Body of pancreas (tissue), 4 donors: ENCODE results near the gene STAB1. TPM values are rescaled to one million over a fixed set of nuclear protein-coding genes. Genes with fewer than 3 reads are reported as not detected.

Experiments used
- ATAC-seq: fragments of 150-250 bp; one replicate; pipeline ENCODE4 v1.9.1; 2016
- DNase-seq, 4 donors: peaks; one replicate each; pipeline ENCODE4 v3.0.0-alpha.2; 2019
- H3K27ac ChIP-seq, 4 donors: fragments of 200-600 bp; sonication (generic); 1 replicate in 3 of 4; 2 replicates in 1 of 4; pipeline versions ENCODE4 v1.5.1 to v1.6.1; 2016 to 2019; ENCODE audit warnings: mild to moderate bottlenecking in 1 of 4, mixed read lengths in 1 of 4, moderate library complexity in 1 of 4
- H3K27me3 ChIP-seq, 2 donors: fragments of 200-600 bp; sonication (generic); one replicate each; pipeline ENCODE4 v1.6.0; 2016; ENCODE audit warnings: mild to moderate bottlenecking in 1 of 2
- H3K36me3 ChIP-seq, 2 donors: fragments of 200-600 bp; sonication (generic); replicated peaks in 1 of 2; 2 replicates each; pipeline ENCODE4 v1.5.1; 2016; ENCODE audit warnings: low read depth in 2 of 2; ENCODE audit not compliant: insufficient read depth in 1 of 2
- H3K4me1 ChIP-seq: fragments of 200-600 bp; sonication (generic); one replicate; pipeline ENCODE4 v1.6.0; 2016
- H3K4me3 ChIP-seq, 2 donors: fragments of 200-600 bp; sonication (generic); 1 replicate in 1 of 2; 2 replicates in 1 of 2; pipeline ENCODE4 v1.5.1; 2016 to 2019
- H3K9me3 ChIP-seq, 3 donors: fragments of 200-600 bp; sonication (generic); 1 replicate in 2 of 3; 2 replicates in 1 of 3; pipeline ENCODE4 v1.5.1; 2016
- POLR2A ChIP-seq, 3 donors: fragments of 450-650 bp; IDR thresholded peaks; one replicate each; pipeline ENCODE4 v1.6.1; 2016; ENCODE audit warnings: antibody characterized with exemption in 3 of 3, mild to moderate bottlenecking in 2 of 3
- WGBS, 2 donors: methylation state at CpG; one replicate each; pipeline ENCODE4 v1.1.5; 2017; 5-methylcytosine and 5-hydroxymethylcytosine counted together
- intact Hi-C: fragments of 100-400 bp; cut with DNase I; formaldehyde crosslinking; loops from one replicate; pipeline ENCODE4 v1.15.1; 2023
- total RNA-seq, 2 donors: library from RNA; depleted of rRNA; stranded (reverse); fragments of >200 nt; gene quantifications; one replicate each; pipeline ENCODE4 v1.1.0, GENCODE V29; 2016
- TF ChIP-seq, protein P1 (sequence below), 7 experiments: fragments of 450-650 bp in 4 of 7; fragments of 200-600 bp in 3 of 7; sonication (generic) in 3 of 7; IDR thresholded peaks; one replicate each; pipeline ENCODE4 v1.5.1; 2016 to 2019; ENCODE audit warnings: antibody characterized with exemption in 7 of 7

STAB1 gene
- total RNA-seq, 2 donors from 2014 or later = 50.4 to 55.3 TPM

DNA sequence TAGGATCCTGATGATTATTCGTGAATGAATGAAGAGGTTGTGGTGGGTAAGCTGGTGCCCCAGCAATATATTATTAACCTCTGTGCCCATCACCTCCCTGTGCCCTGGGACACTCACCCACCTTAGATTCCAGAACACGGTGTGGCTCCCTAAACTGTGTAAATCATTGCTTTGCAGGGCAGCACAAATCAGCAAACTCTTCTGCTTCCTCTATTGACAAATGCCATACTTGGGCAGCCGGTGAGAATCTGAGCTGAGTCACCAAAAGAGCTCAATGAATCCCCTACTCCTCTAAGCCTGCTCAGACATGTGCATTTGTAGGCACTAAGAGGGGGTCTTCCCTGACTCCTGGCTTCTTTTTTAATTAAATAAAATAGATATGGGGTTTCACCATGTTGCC lies 57.0 kb downstream of the STAB1 start:
- TF ChIP-seq POLR2A (IDR thresholded peaks at IDR 0.05) = no peak
- TF ChIP-seq, protein P1, sequence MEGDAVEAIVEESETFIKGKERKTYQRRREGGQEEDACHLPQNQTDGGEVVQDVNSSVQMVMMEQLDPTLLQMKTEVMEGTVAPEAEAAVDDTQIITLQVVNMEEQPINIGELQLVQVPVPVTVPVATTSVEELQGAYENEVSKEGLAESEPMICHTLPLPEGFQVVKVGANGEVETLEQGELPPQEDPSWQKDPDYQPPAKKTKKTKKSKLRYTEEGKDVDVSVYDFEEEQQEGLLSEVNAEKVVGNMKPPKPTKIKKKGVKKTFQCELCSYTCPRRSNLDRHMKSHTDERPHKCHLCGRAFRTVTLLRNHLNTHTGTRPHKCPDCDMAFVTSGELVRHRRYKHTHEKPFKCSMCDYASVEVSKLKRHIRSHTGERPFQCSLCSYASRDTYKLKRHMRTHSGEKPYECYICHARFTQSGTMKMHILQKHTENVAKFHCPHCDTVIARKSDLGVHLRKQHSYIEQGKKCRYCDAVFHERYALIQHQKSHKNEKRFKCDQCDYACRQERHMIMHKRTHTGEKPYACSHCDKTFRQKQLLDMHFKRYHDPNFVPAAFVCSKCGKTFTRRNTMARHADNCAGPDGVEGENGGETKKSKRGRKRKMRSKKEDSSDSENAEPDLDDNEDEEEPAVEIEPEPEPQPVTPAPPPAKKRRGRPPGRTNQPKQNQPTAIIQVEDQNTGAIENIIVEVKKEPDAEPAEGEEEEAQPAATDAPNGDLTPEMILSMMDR (IDR thresholded peaks at IDR 0.05) = no peak
- Histone ChIP-seq H3K36me3 (peaks cover 0 to 8% of the 10 kb centered on the region in 2 donors), H3K27ac (no peak overlapping the region), H3K4me1 (peaks cover 34% of the 10 kb centered on the region), H3K4me3 (no peak overlapping the region), H3K9me3 (no peaks in the 10 kb centered on the region), H3K27me3 (no peaks in the 10 kb centered on the region)
- ATAC-seq = no peak
- 37 to 50% methylated on average over 3 of the region's 3 CpGs for WGBS, 2 donors
- intact Hi-C loops = no loop called here
- no peak for DNase-seq

DNA sequence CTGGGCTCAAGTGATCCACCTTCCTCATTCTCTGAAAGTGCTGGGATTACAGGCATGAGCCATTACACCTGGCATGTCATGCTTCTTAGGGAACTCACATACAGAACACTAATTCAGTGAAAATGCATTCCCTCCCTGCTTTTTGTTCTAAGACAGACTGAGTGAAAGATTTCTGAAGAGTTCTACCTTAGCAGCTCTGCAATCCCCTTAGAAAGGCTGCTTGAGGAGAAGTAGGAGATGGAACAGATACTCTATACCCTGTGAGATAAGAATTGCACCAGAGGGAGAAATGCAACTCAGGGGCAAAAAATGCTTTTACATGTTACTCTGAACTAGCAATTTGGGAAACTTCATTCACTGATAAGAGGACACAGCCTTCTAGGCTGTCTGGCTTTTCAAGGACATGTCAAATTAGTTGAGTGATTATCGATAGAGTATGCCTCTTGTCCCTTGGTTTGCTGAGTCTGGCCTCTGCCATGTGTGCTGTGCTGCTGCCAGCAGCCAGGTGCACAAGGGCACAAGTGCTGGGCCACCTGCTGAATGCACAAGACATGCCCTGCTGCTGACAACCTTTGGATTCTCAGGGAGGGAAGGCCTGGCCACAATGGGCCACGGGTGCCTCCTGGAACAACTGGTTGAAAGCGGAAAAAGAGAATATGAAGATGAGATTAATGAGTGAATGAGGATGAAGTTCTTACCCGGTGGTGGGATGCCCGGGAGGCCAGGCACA lies 59.1 kb downstream of the STAB1 start:
- Histone ChIP-seq H3K27me3 (no peaks in the 10 kb centered on the region), H3K9me3 (no peaks in the 10 kb centered on the region), H3K4me3 (no peak overlapping the region), H3K36me3 (peaks cover 4 to 5% of the 10 kb centered on the region in 2 donors), H3K4me1 (peaks cover 36% of the 10 kb centered on the region), H3K27ac (peak overlapping the region in 2 of 4 donors; percentile 8 to 54)
- WGBS, 2 donors = 38 to 50% methylated on average over 5 of the region's 5 CpGs
- intact Hi-C loops = no loop called here
- peak; percentile 61 to 81 (median 72) for DNase-seq
- TF ChIP-seq, protein P1 (IDR thresholded peaks at IDR 0.05) = peak in 3 of 7 experiments; percentile 23 to 42 (median 30)
- no peak for TF ChIP-seq POLR2A (IDR thresholded peaks at IDR 0.05)
- peak; percentile 89 for ATAC-seq

DNA sequence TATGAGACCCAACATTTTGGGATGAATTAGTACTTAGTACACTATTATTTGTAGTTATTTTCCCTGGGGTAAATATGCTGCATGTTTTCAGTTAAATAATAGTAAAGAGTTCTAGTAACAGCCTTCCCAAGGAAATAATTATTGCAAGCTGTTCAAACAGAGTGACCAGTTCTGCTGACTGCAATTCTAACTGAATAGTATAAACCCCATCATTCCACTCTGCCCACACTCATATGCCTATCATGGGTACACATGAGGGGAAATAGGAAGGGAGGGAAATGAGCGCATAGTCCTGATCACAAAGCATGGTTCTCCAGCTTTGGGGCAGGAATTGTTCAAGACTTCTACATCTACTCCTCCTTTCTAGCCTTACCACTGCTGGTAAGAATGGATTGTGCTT lies 59.9 kb downstream of the STAB1 start:
- TF ChIP-seq POLR2A (IDR thresholded peaks at IDR 0.05) = no peak
- TF ChIP-seq, protein P1 (IDR thresholded peaks at IDR 0.05) = no peak
- ATAC-seq (no peak), DNase-seq (no peak)
- Histone ChIP-seq H3K9me3 (no peaks in the 10 kb centered on the region), H3K4me1 (peaks cover 36% of the 10 kb centered on the region), H3K27me3 (no peaks in the 10 kb centered on the region), H3K4me3 (no peak overlapping the region), H3K36me3 (peaks cover 2 to 4% of the 10 kb centered on the region in 2 donors), H3K27ac (peak overlapping the region in 2 of 4 donors; percentile 4 to 14)
- 77 to 88% methylated on average over 1 of the region's 1 CpG for WGBS, 2 donors
- intact Hi-C loops = no loop called here

DNA sequence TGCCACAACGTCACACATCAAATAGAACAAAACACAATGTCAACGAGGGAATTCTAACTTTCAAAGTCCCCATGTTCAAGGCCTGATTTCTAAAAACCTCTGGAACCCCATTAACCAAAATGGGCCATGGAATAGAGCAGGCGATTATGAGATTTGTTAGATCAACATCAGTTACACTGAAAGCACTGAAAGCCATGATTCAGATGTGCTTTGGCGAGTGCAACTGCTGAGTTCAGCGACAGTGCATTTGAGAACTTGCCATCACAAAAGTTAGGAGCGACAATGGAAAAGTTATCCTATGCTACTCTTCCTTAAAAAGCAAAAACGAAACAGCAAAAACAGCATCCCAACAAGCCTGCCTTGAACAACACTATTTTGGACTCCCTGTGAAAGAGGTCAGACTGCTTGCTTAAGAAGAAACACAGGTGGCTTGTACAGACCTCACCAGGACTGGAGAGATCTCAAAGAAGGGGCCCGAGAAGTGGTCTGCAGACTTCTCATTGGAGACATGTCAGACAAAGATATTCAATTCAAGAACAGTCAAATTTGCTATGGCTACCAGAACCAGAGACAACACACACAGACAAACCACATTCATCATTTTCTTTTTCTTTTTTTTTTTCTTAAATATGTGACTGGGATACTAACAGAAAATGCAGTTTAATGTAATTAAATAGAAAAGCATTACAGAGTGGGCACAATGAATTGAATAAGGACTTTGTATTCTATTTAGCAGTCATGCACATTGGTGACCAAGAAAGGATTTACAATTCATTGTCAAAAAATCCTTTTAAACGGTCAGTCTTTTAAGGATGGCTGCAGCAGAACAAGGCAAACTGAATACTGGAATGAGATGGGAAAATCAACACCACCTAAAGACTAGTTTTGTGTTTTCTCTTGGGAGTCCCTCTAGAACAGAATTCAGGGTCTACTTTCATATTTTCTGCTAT lies 62.1 kb downstream of the STAB1 start:
- Histone ChIP-seq H3K27me3 (no peaks in the 10 kb centered on the region), H3K4me1 (peaks cover 36% of the 10 kb centered on the region), H3K4me3 (no peak overlapping the region), H3K27ac (peak overlapping the region in 1 of 4 donors; percentile 14), H3K9me3 (no peaks in the 10 kb centered on the region), H3K36me3 (peaks cover 4 to 6% of the 10 kb centered on the region in 2 donors)
- no peak for DNase-seq
- TF ChIP-seq POLR2A (IDR thresholded peaks at IDR 0.05) = no peak
- TF ChIP-seq, protein P1 (IDR thresholded peaks at IDR 0.05) = no peak
- no peak for ATAC-seq
- WGBS, 2 donors = 63 to 66% methylated on average over 9 of the region's 9 CpGs
- intact Hi-C loops = no loop called here
